ENCODE data around the gene ZSWIM7.
A peak's percentile ranks its signal among the peaks of the same experiment; 100 is the strongest.

ZSWIM7 gene, protein sequence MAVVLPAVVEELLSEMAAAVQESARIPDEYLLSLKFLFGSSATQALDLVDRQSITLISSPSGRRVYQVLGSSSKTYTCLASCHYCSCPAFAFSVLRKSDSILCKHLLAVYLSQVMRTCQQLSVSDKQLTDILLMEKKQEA

DNA sequence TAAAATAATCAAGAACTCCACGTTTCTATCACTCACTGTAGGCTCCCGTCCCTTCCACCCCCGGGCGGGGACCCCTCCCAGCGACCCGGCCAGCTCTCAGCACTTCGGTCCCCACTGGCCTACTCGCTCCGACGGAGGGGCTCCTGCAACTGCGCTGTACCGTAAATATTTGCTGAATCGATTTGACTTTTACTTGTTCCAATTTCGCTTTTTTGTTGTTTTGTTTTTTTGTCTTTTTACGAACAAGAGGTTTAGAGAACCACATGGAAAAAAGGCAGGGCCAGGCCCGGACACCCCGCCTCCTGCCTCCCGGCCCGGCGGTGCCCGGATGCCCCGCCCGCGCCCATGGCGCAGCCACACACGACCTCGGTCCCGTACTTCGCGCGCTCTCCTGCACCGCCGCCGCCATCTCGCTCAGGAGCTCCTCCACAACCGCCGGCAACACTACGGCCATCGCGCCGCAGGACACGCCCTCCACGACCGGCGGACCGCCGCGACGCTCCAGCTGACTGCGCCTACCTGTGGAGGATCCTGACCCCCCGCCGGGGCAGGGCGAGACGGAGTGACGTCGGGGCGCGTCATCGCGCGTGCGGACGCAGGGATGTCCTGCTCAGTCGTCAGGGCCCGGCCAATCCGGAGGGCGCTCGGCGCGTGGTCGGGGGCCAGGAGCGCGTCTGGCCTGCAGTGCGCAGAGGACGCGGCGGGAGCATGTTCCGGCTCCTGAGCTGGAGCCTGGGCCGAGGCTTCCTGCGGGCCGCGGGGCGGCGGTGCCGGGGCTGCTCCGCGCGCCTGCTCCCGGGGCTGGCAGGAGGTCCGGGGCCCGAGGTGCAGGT is at the start of gene ZSWIM7, which contains the start of gene TTC19:
TSS of gene ZSWIM7 (minus strand) at position 564 of the 833 bp plus-strand sequence. CDS start at position 454, 110 bp downstream.
TSS of gene TTC19 (plus strand) at position 684 of the 833 bp plus-strand sequence. CDS start at position 709, 25 bp downstream.
- DNase-seq = peak; percentile 94

DNA sequence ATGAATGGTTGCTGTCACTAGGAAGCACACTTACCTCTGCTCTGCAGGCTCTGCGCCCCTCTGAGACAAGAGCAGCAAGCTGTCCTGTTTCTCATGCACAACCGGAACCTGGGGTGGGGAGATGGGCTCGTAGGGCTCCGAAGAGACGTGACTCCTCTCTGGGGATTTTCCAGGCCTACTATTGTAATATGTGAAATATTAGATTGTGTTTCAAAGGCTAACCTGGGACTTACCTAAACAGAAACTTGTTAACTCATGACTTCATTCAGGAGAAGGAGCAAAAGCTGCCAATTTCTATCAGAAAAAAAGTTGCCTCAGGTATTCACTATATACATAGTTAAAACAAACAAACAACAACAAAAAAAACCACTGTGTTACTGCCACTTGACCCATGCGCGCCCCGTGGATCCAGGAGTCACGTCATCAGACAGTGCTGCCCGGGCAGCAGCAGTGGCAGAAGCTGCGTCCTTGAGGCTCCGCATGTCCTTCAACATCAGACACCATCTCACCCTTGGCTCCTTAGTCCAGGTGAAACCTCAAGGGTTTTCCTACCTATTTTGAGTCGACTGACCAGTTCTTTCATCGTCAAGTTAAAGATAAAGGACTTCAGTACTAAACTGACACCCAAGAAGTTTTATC is 49.4 kb upstream of the ZSWIM7 start:
- DNase-seq = no peak

DNA sequence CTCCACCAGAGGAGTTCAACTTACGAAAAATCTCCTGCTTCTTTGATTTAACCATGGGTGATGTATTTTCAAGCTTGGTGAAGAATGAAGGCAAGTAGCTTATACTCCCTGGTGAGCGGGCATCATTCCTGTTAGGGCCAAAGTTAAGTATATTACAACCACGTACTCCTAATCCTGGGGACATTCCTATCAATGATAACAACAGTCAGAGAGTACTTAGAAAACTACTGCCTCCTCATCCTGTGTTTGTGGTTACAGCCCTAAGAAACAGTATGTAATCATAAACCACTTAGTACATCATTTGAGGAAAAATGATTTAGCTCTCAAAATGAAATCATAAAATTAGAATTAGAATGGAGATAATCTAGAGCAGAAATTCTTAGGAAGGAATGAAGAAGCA is 47.5 kb upstream of the ZSWIM7 start:
- no peak for DNase-seq

DNA sequence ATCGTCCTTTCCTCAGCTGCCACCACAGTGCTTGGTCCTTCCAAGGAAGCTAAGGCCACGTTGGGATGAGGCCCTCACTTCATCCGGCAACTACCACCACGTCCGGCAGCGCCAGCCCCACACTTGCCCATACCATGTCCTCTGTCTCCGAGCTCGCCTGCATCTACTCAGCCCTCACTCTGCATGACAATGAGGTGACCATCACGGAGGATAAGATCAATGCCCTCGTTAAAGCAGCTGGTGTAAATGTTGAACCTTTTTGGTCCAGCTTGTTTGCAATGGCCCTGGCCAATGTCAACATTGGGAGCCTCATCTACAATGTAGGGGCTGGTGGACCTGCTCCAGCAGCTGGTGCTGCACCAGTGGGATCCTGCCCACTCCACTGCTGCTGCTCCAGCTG is 45.0 kb upstream of the ZSWIM7 start:
- DNase-seq = no peak

DNA sequence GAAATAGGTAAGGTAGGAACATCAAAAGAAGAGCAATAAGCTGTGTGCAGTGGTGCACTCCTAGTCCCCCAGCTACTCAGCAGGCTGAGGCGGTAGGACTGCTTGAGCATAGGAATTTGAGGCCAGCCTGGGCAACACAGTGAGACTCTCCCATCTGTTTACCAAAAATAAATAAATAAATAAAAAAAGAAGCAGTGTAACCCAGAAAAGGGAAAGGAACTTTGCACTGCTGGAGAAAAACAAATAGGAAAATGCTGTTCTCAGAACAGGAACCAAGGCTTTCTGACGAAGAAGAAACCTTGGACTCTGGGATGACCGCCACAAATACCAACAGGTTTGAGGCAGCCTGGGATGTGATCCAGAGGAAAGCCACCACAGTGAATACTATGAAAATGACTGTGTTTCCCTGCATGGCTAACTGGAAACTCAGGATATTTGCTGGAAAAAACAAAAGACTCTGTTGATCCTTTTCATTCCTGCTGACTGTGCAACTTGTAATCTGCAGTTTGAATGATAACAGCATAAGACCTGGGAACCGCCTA is 41.3 kb upstream of the ZSWIM7 start:
- DNase-seq = peak; percentile 73

DNA sequence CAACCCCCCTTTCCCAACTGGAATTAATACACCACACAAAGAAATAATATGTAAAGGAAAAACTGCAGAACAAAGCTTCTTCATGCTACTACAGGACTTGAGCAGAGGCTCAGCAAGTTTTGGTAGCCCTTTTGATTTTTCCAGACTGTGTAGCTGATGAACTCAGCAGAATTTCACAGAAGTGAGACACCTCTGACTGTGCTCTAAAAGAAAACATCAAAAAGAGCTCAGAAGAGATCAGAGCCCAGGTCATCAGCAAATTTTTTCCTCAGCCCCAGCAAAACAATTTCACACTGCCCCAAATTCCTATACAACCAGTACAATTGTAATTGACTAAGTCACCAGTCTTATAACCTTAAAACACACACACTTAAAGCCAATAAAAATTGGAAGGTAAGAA is 38.1 kb upstream of the ZSWIM7 start:
- peak; percentile 23 for DNase-seq

DNA sequence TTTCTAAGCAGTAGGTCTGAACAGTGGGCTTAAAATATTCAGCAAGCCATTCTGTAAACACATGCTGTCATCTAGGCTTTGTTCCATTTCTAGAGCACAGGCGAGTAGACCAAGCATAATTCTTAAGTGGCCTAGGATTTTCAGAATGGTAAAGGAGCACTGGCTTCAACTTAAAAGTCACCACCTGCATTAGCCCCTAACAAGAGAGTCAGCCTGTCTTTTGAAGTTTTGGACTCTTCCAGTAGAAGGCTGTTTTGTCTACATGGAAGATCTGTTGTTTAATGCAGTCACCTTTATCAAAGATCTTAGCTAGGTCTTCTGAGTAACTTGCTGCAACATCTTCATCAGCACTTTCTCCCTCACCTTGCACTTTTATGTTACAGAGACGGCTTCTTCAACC is 36.8 kb upstream of the ZSWIM7 start:
- DNase-seq = no peak

DNA sequence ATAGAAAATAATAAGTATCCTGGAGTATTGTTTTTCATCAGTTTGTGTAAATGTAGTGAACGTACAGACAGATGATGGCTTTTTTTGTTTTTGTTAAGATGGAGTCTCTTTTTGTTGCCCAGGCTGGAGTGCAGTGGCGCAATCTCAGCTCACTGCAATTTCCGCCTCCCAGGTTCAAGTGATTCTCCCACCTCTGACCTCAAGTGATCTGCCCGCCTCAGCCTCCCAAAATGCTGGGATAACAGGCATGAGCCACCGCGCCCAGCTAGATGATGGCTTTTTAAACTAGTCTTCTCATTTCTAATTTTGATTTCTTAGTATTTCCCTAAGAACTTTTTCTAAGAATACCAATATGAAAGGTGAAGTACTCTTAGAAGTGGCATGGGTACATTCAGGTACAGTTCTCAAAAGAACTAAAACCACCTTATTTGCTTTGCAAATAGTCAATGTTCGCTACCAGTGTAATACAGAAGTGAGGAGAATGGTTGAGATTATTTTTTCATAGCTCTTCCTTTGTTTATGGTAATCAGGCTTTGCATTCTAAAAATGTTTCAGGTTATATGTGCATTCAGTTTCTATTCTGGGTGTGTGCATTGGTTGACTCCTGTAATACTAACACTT is 34.3 kb upstream of the ZSWIM7 start:
- DNase-seq = no peak

DNA sequence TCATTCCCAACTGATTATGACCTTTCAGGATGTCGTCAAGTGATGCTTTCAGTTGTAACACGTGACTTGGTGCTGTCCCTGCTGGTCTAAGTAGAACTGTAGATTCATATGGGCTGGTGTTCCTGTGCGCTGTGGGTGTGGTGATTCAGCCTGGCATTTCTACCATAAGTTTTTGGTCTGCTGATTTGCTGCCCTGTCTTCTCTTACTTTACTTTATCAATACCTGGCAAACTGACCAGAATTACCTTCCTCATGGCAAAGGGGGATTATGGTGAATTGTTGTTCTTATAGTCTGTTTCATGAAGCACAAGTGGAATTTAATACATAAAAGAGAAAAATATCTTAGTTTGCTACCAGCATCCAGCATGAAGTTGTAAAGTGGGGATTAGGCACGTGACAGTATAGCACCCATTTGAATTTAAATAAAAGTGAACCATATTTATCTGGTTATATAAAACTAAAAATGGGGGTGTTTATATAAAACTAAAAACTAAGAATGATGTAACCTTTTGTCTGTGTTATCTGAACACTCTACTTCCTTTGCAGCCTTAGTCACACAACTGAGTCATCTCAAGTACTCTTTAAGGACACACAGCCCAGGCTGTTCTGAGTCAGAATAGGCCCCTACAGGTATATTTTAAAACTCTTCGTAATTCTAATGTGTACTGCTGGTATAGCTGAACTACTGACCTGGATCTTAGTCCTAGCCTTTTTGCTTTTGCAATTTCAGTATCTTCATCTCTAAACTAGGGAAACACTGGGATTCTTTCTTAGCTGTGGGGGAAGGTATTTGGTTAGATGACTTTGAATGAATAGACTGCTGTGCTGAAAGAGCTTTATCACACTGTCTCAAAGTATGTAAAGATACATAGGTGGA is 28.4 kb upstream of the ZSWIM7 start:
- peak; percentile 95 for DNase-seq

DNA sequence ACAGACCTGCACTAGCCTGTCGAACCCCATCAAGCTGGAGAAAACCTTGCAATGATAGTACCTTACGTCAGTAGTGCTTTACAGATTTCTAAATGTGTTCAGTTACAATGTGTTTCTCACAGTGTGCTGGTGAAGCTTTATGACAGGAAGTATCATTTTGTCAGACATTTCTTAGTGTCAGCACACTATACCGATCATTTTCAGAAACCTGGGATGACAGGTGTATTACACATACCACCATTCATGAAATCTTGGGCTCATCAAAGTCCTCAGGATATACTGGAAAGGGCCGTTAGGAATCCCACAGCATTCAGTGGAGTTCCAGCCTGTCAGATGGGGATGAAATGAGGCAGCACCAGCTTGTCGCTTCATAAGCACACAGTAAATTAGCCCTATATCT is 27.4 kb upstream of the ZSWIM7 start:
- no peak for DNase-seq

DNA sequence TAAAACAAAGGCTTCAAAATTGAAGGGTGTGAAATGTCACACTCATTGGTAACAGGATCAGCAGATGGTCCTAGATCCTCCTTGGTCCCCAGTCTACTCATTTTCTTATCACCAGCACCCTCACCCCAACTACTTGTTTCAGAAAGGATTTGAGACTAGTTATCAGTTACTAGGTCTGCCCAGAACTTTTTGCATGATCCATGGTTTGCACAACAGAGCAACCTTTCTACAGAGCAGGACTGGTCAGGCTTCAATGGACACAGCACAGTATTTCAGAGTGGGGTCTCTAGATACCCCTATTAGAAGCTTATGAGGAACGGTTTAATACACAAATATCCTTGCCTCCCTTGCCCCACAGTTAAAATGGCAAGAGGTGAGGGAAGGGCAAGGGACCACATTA is 25.7 kb upstream of the ZSWIM7 start:
- DNase-seq = no peak

DNA sequence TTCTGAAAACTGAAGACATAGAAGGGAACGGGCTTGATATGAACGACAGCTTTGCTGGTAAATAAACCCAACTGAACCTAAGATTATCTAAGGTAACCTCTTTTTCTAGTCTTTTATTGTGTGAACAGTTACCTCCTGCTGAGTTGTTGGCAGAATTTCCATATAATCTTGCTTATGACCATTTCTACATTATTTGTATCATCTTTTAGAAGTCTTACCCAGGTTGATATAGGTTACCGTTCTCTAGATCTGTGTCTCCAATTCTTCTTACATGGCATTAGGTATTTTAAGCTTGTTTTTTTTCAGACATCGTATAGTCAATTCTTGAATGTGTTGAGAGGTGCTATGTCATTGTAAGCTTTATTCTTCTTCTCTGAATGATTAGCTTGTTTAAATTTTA is 24.4 kb upstream of the ZSWIM7 start:
- no peak for DNase-seq

DNA sequence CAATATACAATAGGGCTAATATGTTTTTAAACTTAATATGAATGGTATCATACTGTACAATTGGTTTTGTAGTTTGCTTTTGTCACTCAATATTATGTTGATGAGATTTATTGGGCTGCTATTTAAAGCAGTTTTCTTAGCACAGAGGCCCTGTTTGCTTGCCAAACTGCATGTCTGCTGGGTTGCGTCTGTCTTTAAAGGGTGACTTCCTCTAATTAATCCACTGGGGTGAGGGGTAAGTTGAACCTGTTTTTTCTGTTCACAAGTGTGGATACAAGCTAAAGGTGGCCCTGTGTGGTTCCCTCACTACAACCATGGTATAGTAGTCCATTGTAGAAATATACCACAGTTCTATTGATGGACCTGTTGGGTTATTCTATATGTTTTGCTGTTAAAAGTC is 19.8 kb upstream of the ZSWIM7 start:
- no peak for DNase-seq

DNA sequence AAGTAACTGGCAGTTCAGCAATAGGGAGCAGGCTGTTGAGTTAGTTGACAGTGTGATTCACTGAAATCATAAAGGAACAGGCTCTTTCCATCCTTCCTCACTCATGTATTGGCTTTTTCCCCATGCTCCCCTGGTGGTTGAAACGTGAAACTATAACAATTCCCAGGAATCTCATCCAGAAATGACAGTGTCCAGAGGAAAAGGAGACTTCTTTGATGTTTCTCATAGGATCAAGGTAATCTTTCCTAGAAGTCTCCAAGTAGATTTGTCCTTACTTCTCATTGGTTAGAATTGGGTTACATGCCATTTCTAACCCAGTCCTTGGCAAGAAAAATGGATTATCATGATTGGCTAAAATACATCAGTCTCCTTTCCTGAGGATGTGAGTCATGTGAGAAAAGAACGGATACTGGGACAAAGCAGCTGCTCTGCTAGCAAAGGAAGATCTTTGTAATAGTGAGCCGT is 14.5 kb upstream of the ZSWIM7 start:
- DNase-seq = peak; percentile 79

DNA sequence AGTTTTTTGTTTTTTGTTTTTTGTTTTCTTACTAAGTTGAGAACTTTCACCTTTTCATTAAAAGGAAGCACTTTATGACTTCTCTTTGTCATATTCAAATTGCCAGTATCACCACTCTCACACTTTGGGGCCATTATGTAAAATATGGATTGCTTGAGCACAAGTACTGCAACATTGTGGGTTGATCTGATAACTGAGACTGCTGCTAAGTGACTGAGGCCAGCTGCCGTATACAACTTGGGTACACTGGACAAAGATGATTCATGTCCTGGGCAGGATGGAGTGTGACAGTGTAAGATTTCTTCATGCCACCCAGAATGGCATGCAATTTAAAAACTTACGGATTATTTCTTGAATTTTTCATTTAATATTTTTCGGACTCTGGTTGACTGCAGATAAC is 7.9 kb upstream of the ZSWIM7 start:
- no peak for DNase-seq

DNA sequence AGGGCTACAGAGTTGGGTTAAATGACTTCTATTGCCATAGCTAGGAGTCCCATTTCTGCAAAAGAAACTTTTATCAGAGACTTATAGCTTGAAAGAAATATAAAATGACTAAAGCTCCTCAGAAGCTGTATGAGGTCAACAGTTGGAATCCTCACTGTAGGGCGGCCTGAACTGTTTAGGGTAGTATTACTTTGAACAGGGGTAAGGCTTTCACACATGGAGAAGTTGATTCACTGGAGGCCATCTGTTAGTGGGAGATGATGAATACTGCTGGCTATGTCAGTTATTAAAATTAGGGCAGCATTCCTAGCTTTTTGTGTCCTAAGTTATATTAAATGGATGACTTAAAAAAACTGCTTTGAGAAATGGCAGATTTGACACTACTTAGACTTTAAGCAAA is 6.1 kb upstream of the ZSWIM7 start:
- no peak for DNase-seq

DNA sequence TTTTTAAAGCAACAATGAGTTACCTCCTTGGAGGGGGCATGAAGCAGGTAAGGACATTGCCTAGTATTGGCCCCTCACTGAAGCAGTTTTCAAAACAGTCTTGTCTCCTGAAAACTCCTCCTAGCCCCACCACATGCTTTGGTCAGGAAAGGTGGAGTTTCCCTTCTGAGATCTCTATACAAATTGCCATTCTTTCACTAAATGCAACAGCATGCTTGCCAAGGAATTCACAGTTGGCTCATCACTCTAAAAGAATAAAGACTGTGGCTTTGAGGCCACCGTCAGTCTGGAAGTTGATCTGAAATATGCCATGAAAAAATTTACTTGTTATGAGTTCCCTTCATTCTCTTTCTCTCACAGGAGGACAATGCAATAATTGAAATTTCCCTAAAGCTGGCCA is 4.3 kb upstream of the ZSWIM7 start:
- DNase-seq = no peak

DNA sequence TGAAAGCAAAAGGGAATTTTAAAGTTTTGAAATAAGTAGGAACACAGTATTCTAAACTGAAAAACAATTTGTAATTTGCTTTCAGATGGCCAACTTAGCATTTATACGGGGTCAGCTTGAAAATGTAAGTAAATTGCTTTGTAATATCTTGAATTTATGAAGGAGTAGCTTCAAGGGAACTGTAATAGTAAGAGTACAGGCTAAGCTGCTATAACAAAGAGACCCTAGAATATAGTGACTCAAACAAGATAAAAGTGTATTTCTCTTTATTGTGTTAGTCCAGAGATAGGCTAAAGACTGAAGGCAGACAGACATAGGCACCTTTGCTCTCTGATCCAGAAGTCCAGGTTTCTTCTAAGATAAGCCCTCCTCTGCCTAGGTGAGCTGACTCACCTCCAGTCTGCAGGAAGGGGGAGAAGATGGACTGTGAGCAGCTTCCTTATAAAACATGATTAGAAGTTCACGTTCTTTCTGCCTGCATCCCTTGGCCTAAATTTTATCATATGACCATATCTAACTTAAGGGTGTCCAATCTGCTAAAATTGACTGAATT is 3.3 kb upstream of the ZSWIM7 start:
- no peak for DNase-seq

DNA sequence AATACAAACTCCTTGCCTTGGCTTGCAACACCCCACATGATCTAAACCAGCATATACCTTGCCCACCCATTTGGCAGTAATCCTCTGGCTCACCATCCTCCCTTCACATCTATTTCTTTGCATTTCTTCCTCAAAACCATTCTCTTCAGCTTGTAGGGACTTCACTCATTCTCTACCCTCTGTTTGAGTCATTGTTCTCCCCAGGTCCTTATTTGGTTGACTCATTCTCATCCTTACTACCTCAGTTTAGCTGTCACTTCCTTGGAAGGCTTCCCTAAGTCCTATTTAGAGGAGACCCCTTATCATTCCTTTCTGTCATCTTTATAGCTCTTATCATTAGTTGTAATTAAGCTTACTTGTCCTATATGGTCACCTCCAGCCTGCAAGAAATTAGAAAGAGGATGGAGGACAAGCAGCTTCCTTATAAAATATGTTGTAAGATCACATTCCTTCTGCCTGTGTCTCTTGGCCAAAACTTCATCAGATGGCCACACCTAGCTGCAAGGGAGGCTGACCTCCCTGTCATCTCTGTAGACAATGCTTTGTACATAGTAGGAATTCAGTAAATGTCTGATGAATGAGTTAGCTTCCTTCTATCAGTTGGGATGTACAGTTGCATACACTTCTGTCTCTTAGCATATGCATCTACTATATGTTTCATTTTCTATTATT is 1.9 kb upstream of the ZSWIM7 start:
- DNase-seq = peak; percentile 12

DNA sequence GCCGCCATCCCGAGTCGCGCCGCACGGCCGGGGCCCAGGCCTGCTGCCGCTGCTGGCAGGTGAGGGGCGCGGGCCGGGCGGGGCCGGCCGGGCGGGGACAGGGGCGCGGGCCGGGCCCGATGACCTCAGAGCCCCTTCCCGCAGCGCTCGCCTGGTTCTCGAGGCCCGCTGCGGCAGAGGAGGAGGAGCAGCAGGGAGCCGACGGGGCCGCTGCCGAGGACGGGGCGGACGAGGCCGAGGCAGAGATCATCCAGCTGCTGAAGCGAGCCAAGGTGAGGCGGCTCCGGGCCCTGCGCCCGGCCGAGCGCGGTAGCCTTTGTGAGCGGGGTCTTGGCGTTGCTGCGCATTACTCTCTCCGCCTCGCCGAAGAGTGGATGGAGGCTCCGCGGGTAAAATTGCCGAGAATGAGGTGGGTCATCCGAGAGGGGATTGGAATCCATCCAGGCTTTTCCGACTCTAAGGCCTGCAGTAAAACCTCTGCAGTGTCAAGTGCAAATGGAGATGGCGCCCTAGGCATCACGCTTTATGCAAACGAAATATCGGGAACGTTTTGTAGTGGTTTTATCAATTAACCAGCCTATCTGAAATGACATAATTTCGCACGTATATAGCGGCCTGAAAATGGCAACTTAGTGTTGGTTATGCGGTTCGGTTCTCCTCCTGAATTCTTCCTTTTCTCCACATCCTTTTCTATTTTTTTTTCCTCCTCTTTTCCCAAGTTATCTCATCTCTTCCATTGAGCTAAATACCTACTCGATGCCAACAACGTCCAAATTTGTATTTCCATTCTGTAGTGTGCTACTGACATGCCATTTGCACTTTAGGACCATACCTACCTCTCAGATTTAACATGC is 697 bp upstream of the ZSWIM7 start:
- DNase-seq = peak; percentile 33
